ENCODE results near the gene DZIP1.
"Not testable (repeated sequence)": the region's sequence is repeated elsewhere in the genome, so short reads cannot be mapped to it uniquely, and the experiment has no call there.

DZIP1 gene

GRCh38 chr13:95565758-95566157 is 78.7 kb downstream of the DZIP1 start:
- not testable (repeated sequence) for ATAC-seq (replicated peaks); H3K4me3 Mint-ChIP-seq; H3K4me1 Mint-ChIP-seq (ENCODE audit: low read depth in 2 of 2); H3K27ac Mint-ChIP-seq; H3K9me3 Mint-ChIP-seq; H3K36me3 Mint-ChIP-seq (ENCODE audit: insufficient read depth); DNase-seq
- H3K27me3 Mint-ChIP-seq = peaks cover 19 to 48% of the 10 kb centered on the region in 2 donors

DNA sequence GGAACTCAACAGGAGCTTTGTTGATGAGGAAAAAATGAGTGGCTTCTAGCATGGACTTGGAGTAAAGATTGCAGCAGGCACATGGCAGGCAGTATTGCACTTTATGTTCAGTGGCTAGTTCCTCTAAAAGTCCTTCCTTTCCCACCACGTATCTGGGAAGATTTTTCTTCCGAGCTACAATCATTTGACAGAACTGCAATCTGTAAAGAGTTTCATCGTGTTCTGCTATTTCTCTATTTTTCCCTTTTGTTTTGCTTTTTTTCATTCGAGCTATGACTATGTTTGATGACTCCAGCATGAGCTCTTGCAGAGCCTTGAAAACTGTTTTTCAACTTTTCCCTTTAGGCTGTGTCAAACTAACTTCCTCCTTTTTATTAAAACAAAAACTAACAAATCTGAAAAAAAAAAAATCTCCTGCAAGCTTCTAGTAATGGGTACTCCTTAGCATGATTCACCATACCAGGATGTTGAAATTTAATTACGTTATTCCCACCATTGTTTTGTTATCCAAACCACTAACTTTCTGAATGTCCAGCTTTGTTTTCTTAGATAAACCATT is 79.7 kb downstream of the DZIP1 start:
- ATAC-seq (replicated peaks) (no peak), DNase-seq (no peak)
- no peak overlapping the region for H3K4me3 Mint-ChIP-seq
- no peaks in the 10 kb centered on the region for H3K4me1 Mint-ChIP-seq (ENCODE audit: low read depth in 2 of 2)
- H3K9me3 Mint-ChIP-seq = peaks cover 0 to 6% of the 10 kb centered on the region in 2 donors
- no peak overlapping the region for H3K27ac Mint-ChIP-seq
- H3K27me3 Mint-ChIP-seq = peaks cover 21 to 49% of the 10 kb centered on the region in 2 donors
- H3K36me3 Mint-ChIP-seq (ENCODE audit: insufficient read depth) = no peaks in the 10 kb centered on the region

- ATAC-seq (replicated peaks) (no peak), DNase-seq (no peak)
- no peak overlapping the region for H3K27ac Mint-ChIP-seq
- peaks cover 26 to 49% of the 10 kb centered on the region in 2 donors for H3K27me3 Mint-ChIP-seq
- no peak overlapping the region for H3K4me3 Mint-ChIP-seq
- H3K9me3 Mint-ChIP-seq = peaks cover 0 to 6% of the 10 kb centered on the region in 2 donors
- H3K36me3 Mint-ChIP-seq (ENCODE audit: insufficient read depth) = no peaks in the 10 kb centered on the region
- no peaks in the 10 kb centered on the region for H3K4me1 Mint-ChIP-seq (ENCODE audit: low read depth in 2 of 2)
These were observed 80.4 kb downstream of the DZIP1 start for GRCh38 chr13:95564091-95564490.

DNA sequence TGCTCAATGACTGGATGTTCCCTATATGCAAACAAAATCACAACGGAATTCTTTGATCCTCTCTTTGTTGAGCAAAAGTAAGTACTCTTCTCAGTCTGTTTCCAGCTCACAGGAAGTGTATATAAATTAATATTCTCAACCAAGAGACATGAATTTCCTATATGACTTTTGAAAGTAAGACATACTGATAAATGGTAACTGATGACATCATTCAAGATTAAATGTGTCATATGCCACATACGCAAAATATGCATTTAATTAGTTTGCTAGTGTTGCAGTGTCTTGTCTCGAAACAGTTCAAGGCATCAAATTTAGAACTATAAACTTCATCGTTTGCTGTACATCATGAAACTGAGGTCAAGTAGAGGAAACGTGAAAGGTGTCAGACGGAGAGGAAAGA is 84.1 kb downstream of the DZIP1 start:
- Mint-ChIP-seq H3K36me3 (ENCODE audit: insufficient read depth) (no peaks in the 10 kb centered on the region), H3K27ac (no peak overlapping the region), H3K4me3 (no peak overlapping the region), H3K27me3 (peaks cover 34 to 44% of the 10 kb centered on the region in 2 donors), H3K4me1 (ENCODE audit: low read depth in 2 of 2) (no peaks in the 10 kb centered on the region), H3K9me3 (no peaks in the 10 kb centered on the region)
- no peak for ATAC-seq (replicated peaks)
- DNase-seq = no peak

GRCh38 chr13:95559100-95559499 is 85.4 kb downstream of the DZIP1 start:
- Mint-ChIP-seq H3K36me3 (ENCODE audit: insufficient read depth) (no peaks in the 10 kb centered on the region), H3K27me3 (peaks cover 42 to 52% of the 10 kb centered on the region in 2 donors), H3K4me1 (ENCODE audit: low read depth in 2 of 2) (no peaks in the 10 kb centered on the region), H3K27ac (no peak overlapping the region), H3K4me3 (no peak overlapping the region), H3K9me3 (no peaks in the 10 kb centered on the region)
- ATAC-seq (replicated peaks) (no peak), DNase-seq (no peak)

GRCh38 chr13:95557013-95557412 is 87.5 kb downstream of the DZIP1 start:
- no peak overlapping the region for H3K27ac Mint-ChIP-seq
- H3K4me3 Mint-ChIP-seq = no peak overlapping the region
- DNase-seq = no peak
- no peak for ATAC-seq (replicated peaks)
- H3K27me3 Mint-ChIP-seq = peaks cover 53 to 58% of the 10 kb centered on the region in 2 donors
- H3K9me3 Mint-ChIP-seq = no peaks in the 10 kb centered on the region
- H3K4me1 Mint-ChIP-seq (ENCODE audit: low read depth in 2 of 2) = peaks cover 0 to 7% of the 10 kb centered on the region in 2 donors
- no peaks in the 10 kb centered on the region for H3K36me3 Mint-ChIP-seq (ENCODE audit: insufficient read depth)

DNA sequence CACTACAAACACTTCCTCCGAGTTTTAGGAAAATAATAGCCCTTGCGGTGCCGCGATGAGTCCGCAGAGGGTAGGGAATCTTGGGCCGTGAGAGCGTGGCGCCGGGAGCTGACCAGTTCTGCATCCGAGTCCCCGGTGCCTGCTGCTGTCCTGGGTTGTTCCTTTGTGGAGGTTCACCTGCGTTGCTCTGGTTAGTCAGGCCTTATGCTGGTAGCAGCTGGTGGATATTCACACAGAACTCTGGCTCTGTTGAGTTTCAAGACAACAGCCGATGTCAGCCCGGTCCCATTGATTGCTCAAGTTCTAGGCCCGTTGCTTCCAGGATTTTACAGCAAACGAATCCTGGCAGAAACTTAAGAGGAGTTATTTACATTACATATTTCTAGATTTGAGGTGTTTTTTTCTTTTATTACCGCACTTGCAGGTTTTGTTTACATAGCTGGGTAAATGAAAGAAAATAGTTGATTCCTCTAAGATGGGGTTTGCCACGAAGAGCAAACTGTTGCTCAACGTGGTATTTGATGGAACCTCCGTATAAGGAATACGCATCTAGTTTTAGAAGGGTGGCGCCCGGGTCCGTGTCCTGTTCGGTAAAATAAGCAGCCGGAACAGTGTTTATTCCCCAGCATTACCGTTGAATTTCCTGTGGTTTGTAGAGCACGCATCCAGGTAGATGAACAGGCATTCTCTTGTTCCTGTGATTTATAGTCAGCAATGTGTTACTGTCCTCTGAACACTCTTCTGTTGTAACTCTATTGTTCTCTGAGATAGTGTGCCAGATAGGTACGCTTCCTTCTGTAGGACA is 90.7 kb downstream of the DZIP1 start:
- H3K27me3 Mint-ChIP-seq = peaks cover 61 to 66% of the 10 kb centered on the region in 2 donors
- H3K36me3 Mint-ChIP-seq (ENCODE audit: insufficient read depth) = no peaks in the 10 kb centered on the region
- H3K9me3 Mint-ChIP-seq = no peaks in the 10 kb centered on the region
- peaks cover 0 to 7% of the 10 kb centered on the region in 2 donors for H3K4me1 Mint-ChIP-seq (ENCODE audit: low read depth in 2 of 2)
- ATAC-seq (replicated peaks) (no peak), DNase-seq (no peak)
- peak overlapping the region; percentile 23 to 50 for H3K4me3 Mint-ChIP-seq
- H3K27ac Mint-ChIP-seq = no peak overlapping the region

GRCh38 chr13:95552539-95553441 is 91.7 kb downstream of the DZIP1 start, which contains the start of gene CLDN10:
TSS of gene CLDN10 (plus strand) at chr13:95552720. CDS start at chr13:95552754, 34 bp downstream.
- Mint-ChIP-seq H3K4me1 (ENCODE audit: low read depth in 2 of 2) (peaks cover 0 to 7% of the 10 kb centered on the region in 2 donors), H3K27ac (no peak within 1 kb of the TSS), H3K9me3 (no peaks in the 10 kb centered on the region), H3K27me3 (peaks cover 63 to 65% of the 10 kb centered on the region in 2 donors), H3K36me3 (ENCODE audit: insufficient read depth) (no peaks in the 10 kb centered on the region), H3K4me3 (peak within 1 kb of the TSS; percentile 23 to 50)
- DNase-seq = no peak
- ATAC-seq (replicated peaks) = no peak

- ATAC-seq (replicated peaks) (no peak), DNase-seq (no peak)
- Mint-ChIP-seq H3K9me3 (no peaks in the 10 kb centered on the region), H3K27ac (no peak overlapping the region), H3K4me3 (no peak overlapping the region), H3K36me3 (ENCODE audit: insufficient read depth) (no peaks in the 10 kb centered on the region), H3K27me3 (peaks cover 65 to 70% of the 10 kb centered on the region in 2 donors), H3K4me1 (ENCODE audit: low read depth in 2 of 2) (peaks cover 0 to 7% of the 10 kb centered on the region in 2 donors)
These were observed 92.3 kb downstream of the DZIP1 start for GRCh38 chr13:95552208-95552538.

DNA sequence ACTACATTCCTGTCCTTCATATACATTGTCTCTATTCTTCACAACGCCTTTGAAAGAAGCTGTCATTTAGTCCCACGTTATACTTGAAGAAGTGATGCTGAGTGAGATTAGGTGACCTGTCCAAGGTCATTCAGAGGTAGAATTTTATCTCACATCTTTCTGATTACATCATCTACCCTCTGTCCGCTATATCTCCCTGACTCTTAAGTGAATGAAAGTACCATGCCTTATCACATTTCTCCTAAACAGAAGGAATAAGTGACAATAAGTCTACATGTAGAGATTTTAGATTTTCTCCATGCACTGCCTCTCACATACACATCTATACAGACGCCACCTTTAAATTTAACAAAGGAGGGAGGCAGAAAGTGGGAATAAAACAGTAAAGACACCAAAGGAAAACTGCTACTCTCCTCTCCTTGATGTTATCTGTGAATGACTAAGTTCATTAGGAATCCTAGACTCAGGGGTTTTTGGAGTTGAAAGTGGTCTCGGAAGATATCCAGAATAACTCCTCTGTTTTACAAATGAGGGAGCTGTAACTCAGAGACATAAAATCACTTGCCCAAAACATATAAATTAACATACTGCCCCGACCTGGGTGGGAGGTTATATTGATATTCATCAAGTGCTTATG is 96.9 kb downstream of the DZIP1 start:
- Mint-ChIP-seq H3K36me3 (ENCODE audit: insufficient read depth) (no peaks in the 10 kb centered on the region), H3K4me1 (ENCODE audit: low read depth in 2 of 2) (no peaks in the 10 kb centered on the region), H3K4me3 (no peak overlapping the region), H3K27ac (no peak overlapping the region), H3K27me3 (peaks cover 39 to 46% of the 10 kb centered on the region in 2 donors), H3K9me3 (no peaks in the 10 kb centered on the region)
- no peak for ATAC-seq (replicated peaks)
- DNase-seq = no peak

- ATAC-seq (replicated peaks) (no peak), DNase-seq (no peak)
- Mint-ChIP-seq H3K4me3 (no peak overlapping the region), H3K4me1 (ENCODE audit: low read depth in 2 of 2) (no peaks in the 10 kb centered on the region), H3K9me3 (no peaks in the 10 kb centered on the region), H3K27ac (no peak overlapping the region), H3K27me3 (peaks cover 37 to 48% of the 10 kb centered on the region in 2 donors), H3K36me3 (ENCODE audit: insufficient read depth) (no peaks in the 10 kb centered on the region)
These were observed 97.6 kb downstream of the DZIP1 start for GRCh38 chr13:95546919-95547318.

GRCh38 chr13:95544293-95544692 is 100.2 kb downstream of the DZIP1 start:
- Mint-ChIP-seq H3K27me3 (peaks cover 13 to 33% of the 10 kb centered on the region in 2 donors), H3K9me3 (no peaks in the 10 kb centered on the region), H3K4me1 (ENCODE audit: low read depth in 2 of 2) (no peaks in the 10 kb centered on the region), H3K36me3 (ENCODE audit: insufficient read depth) (no peaks in the 10 kb centered on the region), H3K4me3 (no peak overlapping the region), H3K27ac (no peak overlapping the region)
- ATAC-seq (replicated peaks) (no peak), DNase-seq (no peak)

DNA sequence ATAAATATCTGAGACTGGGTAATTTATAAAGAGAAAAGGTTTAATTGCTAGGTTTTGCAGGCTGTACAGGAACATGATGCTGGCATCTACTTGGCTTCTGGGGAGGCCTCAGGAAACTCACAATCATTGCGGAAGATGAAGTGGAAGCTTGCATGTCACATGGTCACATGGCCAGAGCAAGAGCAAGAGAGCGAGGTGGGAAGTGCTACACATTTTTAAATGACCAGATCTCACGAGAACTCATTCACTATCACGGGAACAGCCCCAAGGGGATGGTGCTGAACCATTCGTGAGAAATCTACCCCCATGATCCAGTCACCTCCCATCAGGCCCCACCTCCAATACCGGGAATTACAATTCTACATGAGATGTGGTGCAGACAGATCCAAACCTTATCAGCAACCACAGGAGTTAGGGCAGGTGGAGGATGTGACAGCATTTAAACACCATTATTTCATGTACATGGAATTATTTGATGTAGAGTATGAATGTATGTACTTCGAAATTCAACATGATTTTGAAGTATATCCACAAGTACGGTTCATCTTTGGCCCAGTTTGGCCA is 102.5 kb downstream of the DZIP1 start:
- ATAC-seq (replicated peaks) = no peak
- H3K27ac Mint-ChIP-seq = no peak overlapping the region

More for the DNA sequence above, 102.5 kb downstream of the DZIP1 start:
- Mint-ChIP-seq H3K4me3 (no peak overlapping the region), H3K36me3 (ENCODE audit: insufficient read depth) (no peaks in the 10 kb centered on the region), H3K4me1 (ENCODE audit: low read depth in 2 of 2) (no peaks in the 10 kb centered on the region), H3K9me3 (no peaks in the 10 kb centered on the region), H3K27me3 (peaks cover 9 to 22% of the 10 kb centered on the region in 2 donors)
- DNase-seq = no peak
